Hepatocyte (in vitro differentiated cells): ENCODE measurements around the gene ZSWIM7.

Source experiments
- CTCF ChIP-seq: fragments of 200-600 bp; sonication (generic); IDR thresholded peaks from 2 replicates; pipeline ENCODE4 v1.5.1; 2016; ENCODE audit warnings: antibody characterized with exemption, mild to moderate bottlenecking; ENCODE audit not compliant: poor library complexity
- EZH2 ChIP-seq: fragments of 200-600 bp; sonication (generic); IDR thresholded peaks from 2 replicates; pipeline ENCODE4 v1.6.1; 2016; ENCODE audit warnings: antibody characterized with exemption, mild to moderate bottlenecking, borderline replicate concordance

DNA sequence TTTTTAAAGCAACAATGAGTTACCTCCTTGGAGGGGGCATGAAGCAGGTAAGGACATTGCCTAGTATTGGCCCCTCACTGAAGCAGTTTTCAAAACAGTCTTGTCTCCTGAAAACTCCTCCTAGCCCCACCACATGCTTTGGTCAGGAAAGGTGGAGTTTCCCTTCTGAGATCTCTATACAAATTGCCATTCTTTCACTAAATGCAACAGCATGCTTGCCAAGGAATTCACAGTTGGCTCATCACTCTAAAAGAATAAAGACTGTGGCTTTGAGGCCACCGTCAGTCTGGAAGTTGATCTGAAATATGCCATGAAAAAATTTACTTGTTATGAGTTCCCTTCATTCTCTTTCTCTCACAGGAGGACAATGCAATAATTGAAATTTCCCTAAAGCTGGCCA, 4.3 kb upstream of the ZSWIM7 start:
- TF ChIP-seq CTCF (no peak), EZH2 (no peak)
